Measurements from ENCODE around the gene CCDC50.

CCDC50 gene

GRCh38 chr3:191397771-191398170 lies 68.6 kb downstream of the CCDC50 start:
- Histone ChIP-seq H2AFZ (ENCODE audit: low read depth) (no peak overlapping the region), H3K4me3 (IDR thresholded peaks at IDR 0.05; ENCODE audit: insufficient read depth, low read depth, low read length) (no peak overlapping the region), H3K4me2 (no peak overlapping the region), H3K36me3 (ENCODE audit: insufficient read depth) (no peaks in the 10 kb centered on the region), H3K9ac (no peak overlapping the region), H3K4me1 (ENCODE audit: low read depth, poor library complexity, severe bottlenecking) (no peaks in the 10 kb centered on the region), H4K20me1 (ENCODE audit: insufficient read depth) (no peaks in the 10 kb centered on the region), H3K27me3 (ENCODE audit: insufficient read depth, low read depth) (no peaks in the 10 kb centered on the region), H3K79me2 (ENCODE audit: insufficient read depth, low read depth) (no peaks in the 10 kb centered on the region), H3K27ac (no peak overlapping the region)
- no peak for TF ChIP-seq CTCF (conservative IDR thresholded peaks at IDR 0.05; ENCODE audit: low read depth, low read length)

- Histone ChIP-seq H3K9ac (no peak overlapping the region), H4K20me1 (ENCODE audit: insufficient read depth) (no peaks in the 10 kb centered on the region)
- no peak for TF ChIP-seq CTCF (conservative IDR thresholded peaks at IDR 0.05; ENCODE audit: low read depth, low read length)
These were observed 69.4 kb downstream of the CCDC50 start for GRCh38 chr3:191398607-191399006.

GRCh38 chr3:191399918-191400317 lies 70.7 kb downstream of the CCDC50 start:
- Histone ChIP-seq H3K79me2 (ENCODE audit: insufficient read depth, low read depth) (no peaks in the 10 kb centered on the region), H4K20me1 (ENCODE audit: insufficient read depth) (no peaks in the 10 kb centered on the region), H3K27me3 (ENCODE audit: insufficient read depth, low read depth) (no peaks in the 10 kb centered on the region), H3K4me2 (no peak overlapping the region), H3K4me1 (ENCODE audit: low read depth, poor library complexity, severe bottlenecking) (no peaks in the 10 kb centered on the region), H3K9ac (no peak overlapping the region), H3K4me3 (IDR thresholded peaks at IDR 0.05; ENCODE audit: insufficient read depth, low read depth, low read length) (no peak overlapping the region), H3K36me3 (ENCODE audit: insufficient read depth) (no peaks in the 10 kb centered on the region), H2AFZ (ENCODE audit: low read depth) (no peak overlapping the region), H3K27ac (no peak overlapping the region)
- no peak for TF ChIP-seq CTCF (conservative IDR thresholded peaks at IDR 0.05; ENCODE audit: low read depth, low read length)

More at GRCh38 chr3:191398607-191399006, 69.4 kb downstream of the CCDC50 start:
- Histone ChIP-seq H3K27me3 (ENCODE audit: insufficient read depth, low read depth) (no peaks in the 10 kb centered on the region), H3K79me2 (ENCODE audit: insufficient read depth, low read depth) (no peaks in the 10 kb centered on the region), H3K27ac (no peak overlapping the region), H3K4me3 (IDR thresholded peaks at IDR 0.05; ENCODE audit: insufficient read depth, low read depth, low read length) (no peak overlapping the region), H3K4me1 (ENCODE audit: low read depth, poor library complexity, severe bottlenecking) (no peaks in the 10 kb centered on the region), H3K36me3 (ENCODE audit: insufficient read depth) (no peaks in the 10 kb centered on the region), H2AFZ (ENCODE audit: low read depth) (no peak overlapping the region), H3K4me2 (no peak overlapping the region)

GRCh38 chr3:191401775-191402357 lies 72.7 kb downstream of the CCDC50 start:
- H3K4me2 ChIP-seq = no peak overlapping the region
- no peak overlapping the region for H2AFZ ChIP-seq (ENCODE audit: low read depth)
- no peaks in the 10 kb centered on the region for H3K27me3 ChIP-seq (ENCODE audit: insufficient read depth, low read depth)
- TF ChIP-seq CTCF (conservative IDR thresholded peaks at IDR 0.05; ENCODE audit: low read depth, low read length) = no peak
- no peak overlapping the region for H3K27ac ChIP-seq
- H3K36me3 ChIP-seq (ENCODE audit: insufficient read depth) = no peaks in the 10 kb centered on the region
- no peak overlapping the region for H3K4me3 ChIP-seq (IDR thresholded peaks at IDR 0.05; ENCODE audit: insufficient read depth, low read depth, low read length)
- H3K4me1 ChIP-seq (ENCODE audit: low read depth, poor library complexity, severe bottlenecking) = no peaks in the 10 kb centered on the region
- H3K9ac ChIP-seq = no peak overlapping the region
- no peaks in the 10 kb centered on the region for H3K79me2 ChIP-seq (ENCODE audit: insufficient read depth, low read depth)
- H4K20me1 ChIP-seq (ENCODE audit: insufficient read depth) = no peaks in the 10 kb centered on the region
